Fibroblast of the conjunctiva (primary cell): ENCODE results near the gene CSTPP1.

Source experiments
- DNase-seq: peaks from one replicate; pipeline ENCODE4 v3.0.0-alpha.2; 2010; ENCODE audit warnings: low read depth

The CSTPP1 gene

DNA sequence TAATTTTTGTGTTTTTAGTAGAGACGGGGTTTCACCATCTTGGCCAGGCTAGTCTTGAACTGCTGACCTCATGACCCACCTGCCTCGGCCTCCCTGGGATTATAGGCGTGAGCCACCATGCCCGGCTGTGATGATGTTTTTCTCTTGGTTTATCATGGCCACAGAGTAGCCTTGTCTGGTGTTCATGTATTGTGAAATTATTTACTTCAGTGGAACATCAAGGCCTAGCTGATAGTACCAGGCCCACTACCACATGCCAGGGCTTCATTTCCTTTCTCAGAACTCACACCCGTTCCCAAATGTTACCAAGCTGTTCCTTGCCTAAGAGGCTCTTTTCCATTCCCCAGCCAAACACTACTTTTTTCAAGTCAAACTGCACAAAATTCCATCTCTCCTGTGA is 272.1 kb downstream of the CSTPP1 start:
- DNase-seq = no peak
